ENCODE measurements around the gene FAAP20. TPM values are rescaled to one million over a fixed set of nuclear protein-coding genes. Genes with fewer than 3 reads are reported as not detected.

Gene FAAP20
- total and polyA plus RNA-seq, 2 experiments from 2014 or later, result 79.1 to 167 TPM

DNA sequence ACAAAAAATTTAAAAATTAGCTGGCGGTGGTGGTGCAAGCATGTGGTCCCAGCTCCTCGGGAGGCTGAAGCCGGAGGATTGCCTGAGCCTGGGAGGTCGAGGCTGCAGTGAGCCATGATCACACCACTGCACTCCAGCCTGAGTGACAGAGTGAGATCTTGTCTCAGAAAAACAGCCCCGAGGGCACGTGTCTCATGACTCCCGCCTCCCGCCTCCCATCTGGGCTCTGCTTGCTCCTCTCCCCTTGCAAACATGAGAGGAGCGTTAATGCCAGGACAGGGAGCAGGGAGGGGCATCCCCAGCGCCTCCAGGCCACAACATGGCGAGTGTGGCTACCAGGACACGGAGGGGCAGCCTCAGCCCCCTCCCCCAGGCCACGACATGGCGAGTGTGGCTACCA, 28.3 kb downstream of the FAAP20 start:
- Mint-ChIP-seq H3K4me1 (peaks cover 2% of the 10 kb centered on the region; the same call in 1 of the 3 replicates), H3K4me3 (no peak overlapping the region), H3K36me3 (ENCODE audit: low read depth) (peaks cover 17% of the 10 kb centered on the region), H3K27me3 (ENCODE audit: insufficient read depth, low read depth, poor library complexity) (peaks cover 5% of the 10 kb centered on the region), H3K27ac (no peak overlapping the region), H3K9me3 (no peaks in the 10 kb centered on the region)
- Histone ChIP-seq H3K9me2 (ENCODE audit: insufficient read depth) (no peaks in the 10 kb centered on the region), H3K4me3 (no peak overlapping the region), H2AFZ (no peak overlapping the region), H3K27ac (ENCODE audit: low read depth) (no peak overlapping the region), H3F3A (replicated peaks; ENCODE audit: low read depth) (peaks cover 3% of the 10 kb centered on the region; the same call in 1 of the 2 replicates), H3K36me3 (ENCODE audit: insufficient read depth) (no peaks in the 10 kb centered on the region), H3K27me3 (ENCODE audit: insufficient read depth) (no peaks in the 10 kb centered on the region), H3K4me1 (ENCODE audit: insufficient read depth) (0 out of 2 replicates have a peak, but pooled peaks cover 3% of the 10 kb centered on the region), H3K79me2 (replicated peaks; ENCODE audit: insufficient read depth) (no peaks in the 10 kb centered on the region), H3K4me2 (no peak overlapping the region), H4K20me1 (replicated peaks; ENCODE audit: insufficient read depth) (no peaks in the 10 kb centered on the region; the same call in 1 of the 2 replicates)
- ATAC-seq (no peak), DNase-seq (ENCODE audit: low spot score) (no peak)
- TF ChIP-seq EZH2phosphoT487 (IDR thresholded peaks at IDR 0.05; ENCODE audit: unreplicated experiment) (no peak), REST (IDR thresholded peaks at IDR 0.05; ENCODE audit: unreplicated experiment) (no peak), NANOG (IDR thresholded peaks at IDR 0.05; ENCODE audit: borderline replicate concordance) (no peak), CREB1 (CRISPR knock-in tag; IDR thresholded peaks at IDR 0.05; ENCODE audit: low read depth) (no peak), STAT1 (IDR thresholded peaks at IDR 0.05; ENCODE audit: unreplicated experiment) (no peak), EZH2 (IDR thresholded peaks at IDR 0.05; ENCODE audit: low read depth, unreplicated experiment) (no peak), JUNB (IDR thresholded peaks at IDR 0.05; ENCODE audit: unreplicated experiment) (no peak), ETS1 (IDR thresholded peaks at IDR 0.05) (no peak), POLR2AphosphoS5 (IDR thresholded peaks at IDR 0.05; ENCODE audit: low read depth) (no peak), CTCF (conservative IDR thresholded peaks at IDR 0.05; ENCODE audit: low read depth in 2 of 2) (no peak), ZNF331 (CRISPR knock-in tag; IDR thresholded peaks at IDR 0.05; ENCODE audit: low read depth) (no peak), ZNF114 (CRISPR knock-in tag; IDR thresholded peaks at IDR 0.05) (no peak)
- TF ChIP-seq, protein P1, sequence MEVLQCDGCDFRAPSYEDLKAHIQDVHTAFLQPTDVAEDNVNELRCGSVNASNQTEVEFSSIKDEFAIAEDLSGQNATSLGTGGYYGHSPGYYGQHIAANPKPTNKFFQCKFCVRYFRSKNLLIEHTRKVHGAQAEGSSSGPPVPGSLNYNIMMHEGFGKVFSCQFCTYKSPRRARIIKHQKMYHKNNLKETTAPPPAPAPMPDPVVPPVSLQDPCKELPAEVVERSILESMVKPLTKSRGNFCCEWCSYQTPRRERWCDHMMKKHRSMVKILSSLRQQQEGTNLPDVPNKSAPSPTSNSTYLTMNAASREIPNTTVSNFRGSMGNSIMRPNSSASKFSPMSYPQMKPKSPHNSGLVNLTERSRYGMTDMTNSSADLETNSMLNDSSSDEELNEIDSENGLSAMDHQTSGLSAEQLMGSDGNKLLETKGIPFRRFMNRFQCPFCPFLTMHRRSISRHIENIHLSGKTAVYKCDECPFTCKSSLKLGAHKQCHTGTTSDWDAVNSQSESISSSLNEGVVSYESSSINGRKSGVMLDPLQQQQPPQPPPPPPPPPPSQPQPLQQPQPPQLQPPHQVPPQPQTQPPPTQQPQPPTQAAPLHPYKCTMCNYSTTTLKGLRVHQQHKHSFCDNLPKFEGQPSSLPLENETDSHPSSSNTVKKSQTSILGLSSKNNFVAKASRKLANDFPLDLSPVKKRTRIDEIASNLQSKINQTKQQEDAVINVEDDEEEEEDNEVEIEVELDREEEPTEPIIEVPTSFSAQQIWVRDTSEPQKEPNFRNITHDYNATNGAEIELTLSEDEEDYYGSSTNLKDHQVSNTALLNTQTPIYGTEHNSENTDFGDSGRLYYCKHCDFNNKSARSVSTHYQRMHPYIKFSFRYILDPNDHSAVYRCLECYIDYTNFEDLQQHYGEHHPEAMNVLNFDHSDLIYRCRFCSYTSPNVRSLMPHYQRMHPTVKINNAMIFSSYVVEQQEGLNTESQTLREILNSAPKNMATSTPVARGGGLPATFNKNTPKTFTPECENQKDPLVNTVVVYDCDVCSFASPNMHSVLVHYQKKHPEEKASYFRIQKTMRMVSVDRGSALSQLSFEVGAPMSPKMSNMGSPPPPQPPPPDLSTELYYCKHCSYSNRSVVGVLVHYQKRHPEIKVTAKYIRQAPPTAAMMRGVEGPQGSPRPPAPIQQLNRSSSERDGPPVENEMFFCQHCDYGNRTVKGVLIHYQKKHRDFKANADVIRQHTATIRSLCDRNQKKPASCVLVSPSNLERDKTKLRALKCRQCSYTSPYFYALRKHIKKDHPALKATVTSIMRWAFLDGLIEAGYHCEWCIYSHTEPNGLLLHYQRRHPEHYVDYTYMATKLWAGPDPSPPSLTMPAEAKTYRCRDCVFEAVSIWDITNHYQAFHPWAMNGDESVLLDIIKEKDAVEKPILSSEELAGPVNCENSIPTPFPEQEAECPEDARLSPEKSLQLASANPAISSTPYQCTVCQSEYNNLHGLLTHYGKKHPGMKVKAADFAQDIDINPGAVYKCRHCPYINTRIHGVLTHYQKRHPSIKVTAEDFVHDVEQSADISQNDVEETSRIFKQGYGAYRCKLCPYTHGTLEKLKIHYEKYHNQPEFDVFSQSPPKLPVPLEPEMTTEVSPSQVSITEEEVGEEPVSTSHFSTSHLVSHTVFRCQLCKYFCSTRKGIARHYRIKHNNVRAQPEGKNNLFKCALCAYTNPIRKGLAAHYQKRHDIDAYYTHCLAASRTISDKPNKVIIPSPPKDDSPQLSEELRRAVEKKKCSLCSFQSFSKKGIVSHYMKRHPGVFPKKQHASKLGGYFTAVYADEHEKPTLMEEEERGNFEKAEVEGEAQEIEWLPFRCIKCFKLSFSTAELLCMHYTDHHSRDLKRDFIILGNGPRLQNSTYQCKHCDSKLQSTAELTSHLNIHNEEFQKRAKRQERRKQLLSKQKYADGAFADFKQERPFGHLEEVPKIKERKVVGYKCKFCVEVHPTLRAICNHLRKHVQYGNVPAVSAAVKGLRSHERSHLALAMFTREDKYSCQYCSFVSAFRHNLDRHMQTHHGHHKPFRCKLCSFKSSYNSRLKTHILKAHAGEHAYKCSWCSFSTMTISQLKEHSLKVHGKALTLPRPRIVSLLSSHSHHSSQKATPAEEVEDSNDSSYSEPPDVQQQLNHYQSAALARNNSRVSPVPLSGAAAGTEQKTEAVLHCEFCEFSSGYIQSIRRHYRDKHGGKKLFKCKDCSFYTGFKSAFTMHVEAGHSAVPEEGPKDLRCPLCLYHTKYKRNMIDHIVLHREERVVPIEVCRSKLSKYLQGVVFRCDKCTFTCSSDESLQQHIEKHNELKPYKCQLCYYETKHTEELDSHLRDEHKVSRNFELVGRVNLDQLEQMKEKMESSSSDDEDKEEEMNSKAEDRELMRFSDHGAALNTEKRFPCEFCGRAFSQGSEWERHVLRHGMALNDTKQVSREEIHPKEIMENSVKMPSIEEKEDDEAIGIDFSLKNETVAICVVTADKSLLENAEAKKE (CRISPR knock-in tag; IDR thresholded peaks at IDR 0.05), result no peak
